NCI-H446 (cell line): ENCODE data around the gene IPP.
"Not testable (repeated sequence)": the region's sequence is repeated elsewhere in the genome, so short reads cannot be mapped to it uniquely, and the experiment has no call there.

Source experiments
- DNase-seq, 2 experiments: peaks; one replicate each; lab custom pipeline; 2025; lab: John Stamatoyannopoulos, UW

The IPP gene

GRCh38 chr1:45739641-45740156, 10.8 kb downstream of the IPP start:
- DNase-seq = not testable (repeated sequence)

GRCh38 chr1:45739137-45739536, 11.3 kb downstream of the IPP start:
- DNase-seq = no peak

- no peak for DNase-seq
Observed at GRCh38 chr1:45730780-45731319, 19.6 kb downstream of the IPP start.

- DNase-seq = no peak
Observed at GRCh38 chr1:45730075-45730779, 20.2 kb downstream of the IPP start.

- not testable (repeated sequence) for DNase-seq
Observed at GRCh38 chr1:45726007-45726406, 24.4 kb downstream of the IPP start.

GRCh38 chr1:45723248-45723930, 27.1 kb downstream of the IPP start:
- no peak for DNase-seq

- no peak for DNase-seq
Observed at GRCh38 chr1:45722809-45723208, 27.6 kb downstream of the IPP start.

- no peak for DNase-seq
Observed at GRCh38 chr1:45721207-45721606, 29.2 kb downstream of the IPP start.

- DNase-seq = no peak
Observed at GRCh38 chr1:45718289-45718688, 32.2 kb downstream of the IPP start.

- not testable (repeated sequence) for DNase-seq
Observed at GRCh38 chr1:45717386-45717785, 33.1 kb downstream of the IPP start.

GRCh38 chr1:45716700-45717099, 33.8 kb downstream of the IPP start:
- DNase-seq = no peak

GRCh38 chr1:45713711-45714110, 36.7 kb downstream of the IPP start:
- DNase-seq = no peak

- no peak for DNase-seq
Observed at GRCh38 chr1:45704637-45705036, 45.8 kb downstream of the IPP start.

GRCh38 chr1:45694823-45695222, 55.6 kb downstream of the IPP start:
- no peak for DNase-seq

- DNase-seq = not testable (repeated sequence)
Observed at GRCh38 chr1:45693811-45694210, 56.6 kb downstream of the IPP start.

GRCh38 chr1:45687754-45688740, 62.4 kb downstream of the IPP start, which contains the start of gene TMEM69:
Gene TMEM69 (plus strand): TSS chr1:45688181. CDS start chr1:45691069, 2,888 bp downstream.
- peak; percentile 91 to 92 for DNase-seq

GRCh38 chr1:45687014-45687753, 63.3 kb downstream of the IPP start:
- peak; percentile 97 to 99 for DNase-seq

GRCh38 chr1:45686288-45687013, 64.0 kb downstream of the IPP start, which contains the start of gene GPBP1L1:
Gene GPBP1L1 (minus strand): TSS chr1:45686533. CDS start chr1:45659087, 27,446 bp downstream.
- peak; percentile 97 to 98 for DNase-seq

GRCh38 chr1:45686015-45686287, 64.5 kb downstream of the IPP start:
- DNase-seq = no peak

GRCh38 chr1:45685308-45686014, 65.0 kb downstream of the IPP start:
- DNase-seq = peak in 1 of 2 experiments; percentile 25
